Stromal cell of bone marrow (primary cell): ENCODE measurements around the gene ARMH3.
A peak's percentile ranks its signal among the peaks of the same experiment; 100 is the strongest.

Experiments
- DNase-seq: peaks from one replicate; pipeline ENCODE4 v3.0.0-alpha.2; 2012; ENCODE audit warnings: low read depth

Gene ARMH3

DNA sequence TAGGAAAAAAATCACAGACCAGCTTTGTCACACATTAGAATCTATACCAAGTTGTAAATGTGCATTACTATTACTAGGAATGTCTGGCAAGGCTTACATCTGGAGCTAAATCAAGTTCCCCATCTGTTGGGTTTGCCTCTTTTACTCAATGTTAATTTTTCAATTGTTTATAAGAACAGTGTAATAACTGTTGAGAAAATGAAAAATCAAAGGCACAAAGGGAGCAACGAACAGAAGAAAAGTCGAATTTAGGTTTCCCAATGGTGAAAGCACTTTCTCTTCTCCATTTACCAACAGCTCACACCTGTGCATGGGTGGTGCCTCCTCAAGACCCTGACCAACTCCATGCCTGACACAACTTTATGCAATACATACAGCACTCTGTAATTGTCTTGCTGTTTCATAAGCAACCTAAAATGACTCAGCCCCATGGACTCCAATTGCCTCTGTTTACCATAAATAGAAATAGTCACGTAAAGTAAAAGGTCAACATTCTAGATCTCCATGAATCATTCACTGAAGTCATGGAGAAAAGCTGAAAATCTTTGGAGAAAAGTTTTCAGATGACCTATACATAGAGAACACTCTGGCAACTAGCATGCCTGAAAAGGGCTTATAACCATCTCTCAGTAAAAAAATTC, 116.8 kb downstream of the ARMH3 start:
- peak; percentile 76 for DNase-seq

- peak; percentile 64 for DNase-seq
Measured at GRCh38 chr10:101938305-101939007, 117.5 kb downstream of the ARMH3 start.

GRCh38 chr10:101935431-101935830, 120.5 kb downstream of the ARMH3 start:
- DNase-seq, result no peak

DNA sequence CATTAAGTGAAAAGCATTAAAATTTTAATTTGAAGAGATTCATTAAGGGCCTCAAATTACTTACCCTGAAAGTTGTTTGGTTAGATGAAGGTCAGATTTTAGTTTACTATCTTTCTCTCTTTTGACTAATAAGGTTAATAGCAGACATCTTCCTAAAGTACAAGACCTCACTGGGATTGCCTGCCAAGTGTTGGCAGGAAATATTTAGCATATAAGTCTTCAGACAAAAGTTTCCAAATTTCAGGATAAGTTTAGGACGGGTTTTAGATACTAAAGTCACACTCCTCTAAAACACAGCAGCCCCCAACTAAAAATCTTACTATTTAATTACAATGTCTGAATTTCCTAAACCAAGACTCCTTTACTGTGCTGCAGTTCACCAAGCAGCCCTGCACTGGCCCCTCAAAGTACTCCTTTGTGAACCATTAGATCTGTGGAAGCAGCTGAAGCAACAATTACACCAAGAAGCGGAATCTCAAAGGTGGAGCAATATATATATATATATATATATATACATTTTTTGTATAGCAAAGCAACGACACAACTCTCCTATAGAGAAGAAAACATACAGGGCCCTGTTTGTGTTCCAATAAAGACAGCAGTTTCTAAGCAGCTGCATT, 121.2 kb downstream of the ARMH3 start:
- no peak for DNase-seq

GRCh38 chr10:101933976-101934375, 122.0 kb downstream of the ARMH3 start:
- no peak for DNase-seq

- DNase-seq, result no peak
Measured at GRCh38 chr10:101932183-101932582, 123.8 kb downstream of the ARMH3 start.

- DNase-seq, result no peak
Measured at GRCh38 chr10:101925027-101925426, 130.9 kb downstream of the ARMH3 start.

DNA sequence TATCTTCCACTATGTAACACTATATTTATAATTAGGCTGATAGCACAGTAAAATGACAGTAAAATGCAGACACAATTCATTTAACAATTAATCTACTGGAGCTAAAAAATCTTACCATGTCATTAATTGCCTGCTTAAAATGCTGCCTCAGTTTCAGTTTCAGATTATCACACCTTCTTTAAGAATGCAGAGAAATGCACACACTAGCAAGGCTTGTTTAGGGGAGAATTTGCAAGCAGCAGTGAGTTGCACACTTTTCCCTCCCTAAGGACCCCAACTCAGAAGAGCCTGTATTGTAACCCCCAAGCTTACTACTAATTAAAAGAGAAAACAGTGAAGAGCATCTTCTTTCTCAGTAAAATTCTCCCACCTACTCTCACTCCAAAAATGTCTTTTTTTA, 132.7 kb downstream of the ARMH3 start:
- no peak for DNase-seq

GRCh38 chr10:101922846-101923245, 133.1 kb downstream of the ARMH3 start:
- DNase-seq, result no peak

- DNase-seq, result no peak
Measured at GRCh38 chr10:101920546-101920945, 135.4 kb downstream of the ARMH3 start.

GRCh38 chr10:101919026-101919770, 136.8 kb downstream of the ARMH3 start:
- no peak for DNase-seq

- no peak for DNase-seq
Measured at GRCh38 chr10:101912561-101913179, 143.3 kb downstream of the ARMH3 start.

- DNase-seq, result no peak
Measured at GRCh38 chr10:101906586-101907183, 149.3 kb downstream of the ARMH3 start.

DNA sequence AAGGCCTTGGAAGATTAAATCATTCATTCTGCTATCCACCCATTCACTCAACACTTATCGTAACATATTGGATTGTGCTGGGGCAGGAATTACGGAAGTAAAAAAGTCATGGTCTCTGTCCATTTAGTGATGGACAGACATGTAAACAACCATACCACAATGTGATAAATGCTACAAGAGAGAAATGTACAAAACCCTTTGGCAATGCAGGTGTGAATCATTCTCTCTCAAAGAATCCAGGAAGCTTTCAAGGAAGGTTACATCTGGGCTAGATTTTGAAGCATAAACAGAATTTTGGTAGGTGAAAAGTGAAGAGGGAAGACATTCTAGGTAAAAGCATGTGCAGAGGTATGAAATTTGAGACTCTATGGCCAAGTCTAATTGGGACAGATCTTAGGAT, 150.7 kb downstream of the ARMH3 start:
- DNase-seq, result no peak

- no peak for DNase-seq
Measured at GRCh38 chr10:101903827-101904550, 152.0 kb downstream of the ARMH3 start.

GRCh38 chr10:101902820-101903145, 153.2 kb downstream of the ARMH3 start:
- DNase-seq, result no peak

- no peak for DNase-seq
Measured at GRCh38 chr10:101902032-101902819, 153.7 kb downstream of the ARMH3 start.

DNA sequence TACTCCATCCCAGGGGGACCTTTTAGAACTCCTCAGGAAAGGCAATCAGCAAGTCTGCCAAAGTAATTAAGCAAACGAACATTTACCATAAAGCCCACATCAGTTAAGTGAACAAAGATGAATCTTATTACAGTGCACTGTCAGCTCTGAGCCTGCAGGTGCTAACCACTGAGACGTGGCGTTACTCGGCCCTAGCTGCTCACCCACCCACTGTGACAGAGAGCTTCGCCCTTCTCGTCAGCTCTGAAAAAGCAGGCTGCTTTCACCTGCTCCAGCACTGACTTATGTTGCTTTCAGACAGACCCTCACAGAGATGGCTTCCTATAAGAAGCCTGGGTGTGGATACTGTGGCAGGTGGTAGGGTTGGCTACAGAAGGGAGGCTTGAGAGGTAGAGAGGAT, 154.6 kb downstream of the ARMH3 start:
- no peak for DNase-seq

DNA sequence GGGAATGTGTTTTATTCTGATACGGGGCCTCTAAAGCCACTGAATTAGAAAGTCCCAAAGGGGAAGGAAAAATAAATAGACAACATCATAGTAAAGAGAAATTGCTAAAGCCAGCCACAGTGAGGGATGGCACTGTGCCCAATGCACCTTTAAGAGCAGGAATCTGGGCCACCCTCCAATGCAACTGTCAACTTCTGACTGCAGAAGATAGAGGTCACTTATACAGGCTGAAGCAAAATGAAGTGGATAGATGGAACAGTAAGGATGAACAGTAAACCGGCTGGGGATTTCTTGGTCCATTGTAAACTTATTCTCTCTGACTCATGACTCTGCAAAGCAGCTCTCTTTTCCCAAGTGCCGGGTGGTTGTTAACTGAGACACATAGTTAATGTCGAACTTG, 158.3 kb downstream of the ARMH3 start:
- DNase-seq, result peak; percentile 35

GRCh38 chr10:101896225-101896877, 159.6 kb downstream of the ARMH3 start:
- no peak for DNase-seq
